Stimulated activated CD8-positive, alpha-beta memory T cell treated with anti-CD3 and anti-CD28 coated beads, Interleukin-15, amount 100 ng/mL, for 4 hours (primary cell): ENCODE data around the gene COQ4.
"Not testable (repeated sequence)": the region's sequence is repeated elsewhere in the genome, so short reads cannot be mapped to it uniquely, and the experiment has no call there.

Source experiments
- DNase-seq, 2 donors: peaks; one replicate each; pipeline ENCODE4 v3.0.0-alpha.2; 2020; ENCODE audit warnings: low read depth in 2 of 2

COQ4 gene

GRCh38 chr9:128322404-128323211 is at the start of gene COQ4, which contains the start of gene TRUB2:
TSS of gene COQ4 (plus strand) at chr9:128322839. CDS start at chr9:128322859, 20 bp downstream.
TSS of gene TRUB2 (minus strand) at chr9:128322447. CDS start at chr9:128322408, 39 bp downstream.
- peak; percentile 83 to 87 for DNase-seq

- DNase-seq: no peak
Observed at GRCh38 chr9:128274245-128274644, 48.4 kb upstream of the COQ4 start.

GRCh38 chr9:128275198-128276007 is 47.2 kb upstream of the COQ4 start, which contains the start of gene GOLGA2:
TSS of gene GOLGA2 (minus strand) at chr9:128276007. CDS start at chr9:128275976, 31 bp downstream.
- DNase-seq: no peak

- DNase-seq: peak; percentile 99 to 100
Observed at GRCh38 chr9:128276008-128276573, 46.5 kb upstream of the COQ4 start, which contains the start of gene SWI5. TSS of gene SWI5 (plus strand) at chr9:128276276.

GRCh38 chr9:128276574-128277270 is 45.9 kb upstream of the COQ4 start:
- no peak for DNase-seq

- not testable (repeated sequence) for DNase-seq
Observed at GRCh38 chr9:128279088-128280073, 43.3 kb upstream of the COQ4 start.

- DNase-seq: no peak
Observed at GRCh38 chr9:128280084-128280622, 42.5 kb upstream of the COQ4 start.

- DNase-seq: no peak
Observed at GRCh38 chr9:128282500-128282899, 40.1 kb upstream of the COQ4 start.

- DNase-seq: no peak
Observed at GRCh38 chr9:128285033-128285784, 37.4 kb upstream of the COQ4 start.

- DNase-seq: no peak
Observed at GRCh38 chr9:128286440-128286839, 36.2 kb upstream of the COQ4 start.

- DNase-seq: no peak
Observed at GRCh38 chr9:128288273-128289004, 34.2 kb upstream of the COQ4 start.

- DNase-seq: no peak
Observed at GRCh38 chr9:128292009-128292408, 30.6 kb upstream of the COQ4 start.

- no peak for DNase-seq
Observed at GRCh38 chr9:128293091-128293490, 29.5 kb upstream of the COQ4 start.

- DNase-seq: no peak
Observed at GRCh38 chr9:128294142-128294541, 28.5 kb upstream of the COQ4 start.

- no peak for DNase-seq
Observed at GRCh38 chr9:128296340-128297220, 26.1 kb upstream of the COQ4 start.

GRCh38 chr9:128297221-128297773 is 25.3 kb upstream of the COQ4 start:
- DNase-seq: no peak
